K562 (cell line): ENCODE data around the gene SOWAHA. TPM values are rescaled to one million over a fixed set of nuclear protein-coding genes. Genes with fewer than 3 reads are reported as not detected.
A peak's percentile ranks its signal among the peaks of the same experiment; 100 is the strongest.

Experiments
- ATAC-seq: fragments of 200-7000 bp; cut with Tn5 transposase; 3 replicates; pipeline ENCODE4 v1.9.1; 2020; ENCODE audit warnings: moderate library complexity
- BruUV-seq: library from RNA; stranded (reverse); fragments of 400-500 nt; replicated peaks from 2 replicates; lab custom pipeline; 2021; lab: Mats Ljungman, UMichigan
- CTCF ChIA-PET: fragments of 300-600 bp; formaldehyde crosslinking; extraction: SDS; loops from one replicate; lab custom pipeline; 2021; ENCODE audit warnings: low intra/inter-chr PET ratio; lab: Yijun Ruan, JAX
- POLR2A ChIA-PET: fragments of 300-600, 350-650 bp; sonication (Branson Sonifier 250); formaldehyde crosslinking; extraction: SDS; loops from one replicate; lab custom pipeline; 2021; ENCODE audit warnings: antibody characterized with exemption, inconsistent platforms; lab: Yijun Ruan, JAX
- DNase-seq, 4 experiments: peaks; one replicate each; pipeline versions ENCODE4 v3.0.0 to v3.0.0-alpha.2; 2011 to 2018; ENCODE audit warnings: low spot score in 3 of 4, mixed read lengths in 3 of 4; ENCODE audit errors: extremely low read depth in 1 of 4
- FAIRE-seq: peaks from 2 replicates; lab custom pipeline; 2011; peaks lifted over from hg19 to GRCh38; lab: Jason Lieb, UNC
- H2AFZ ChIP-seq: 2 replicates; pipeline ENCODE4 v1.6.0; 2011; ENCODE audit warnings: low read depth, low read length, control low read depth, inconsistent platforms
- H3K27ac ChIP-seq: fragments of 200-600 bp; 3 replicates; pipeline ENCODE4 v1.8.0; 2011; ENCODE audit warnings: low read depth, mild to moderate bottlenecking, control low read depth, inconsistent platforms, low read length, moderate library complexity, mixed read lengths; ENCODE audit errors: extremely low read depth
- H3K27me3 ChIP-seq, 2 experiments: fragments of 300-600 bp in 1 of 2; 2 replicates in 1 of 2; 3 replicates in 1 of 2; pipeline versions ENCODE4 v1.6.0 to v1.8.0; 2011; ENCODE audit warnings: inconsistent platforms in 2 of 2, low read length in 2 of 2, mild to moderate bottlenecking in 1 of 2, mixed read lengths in 1 of 2, moderate library complexity in 1 of 2; ENCODE audit not compliant: control insufficient read depth in 2 of 2, insufficient read depth in 2 of 2
- H3K36me3 ChIP-seq: fragments of 300-600 bp; 3 replicates; pipeline ENCODE4 v1.8.0; 2011; ENCODE audit warnings: mild to moderate bottlenecking, low read length, inconsistent platforms; ENCODE audit not compliant: control insufficient read depth, insufficient read depth
- H3K4me1 ChIP-seq, 2 experiments: fragments of 200-600 bp in 1 of 2; replicated peaks in 1 of 2; 2 replicates in 1 of 2; 3 replicates in 1 of 2; pipeline versions ENCODE4 v1.5.1 to v1.8.0; 2011; ENCODE audit warnings: inconsistent platforms in 2 of 2, low read length in 2 of 2, mild to moderate bottlenecking in 1 of 2, mixed read lengths in 1 of 2, moderate library complexity in 1 of 2; ENCODE audit not compliant: control insufficient read depth in 2 of 2, insufficient read depth in 2 of 2
- H3K4me2 ChIP-seq: 2 replicates; pipeline ENCODE4 v1.6.1; 2011; ENCODE audit warnings: low read length, control low read depth, inconsistent platforms, mixed read lengths; ENCODE audit not compliant: insufficient read depth
- H3K4me3 ChIP-seq: fragments of 200-600 bp; sonication (generic), shearing (Covaris generic); 2 replicates; pipeline ENCODE4 v1.5.1; 2016; ENCODE audit warnings: control low read depth, inconsistent platforms
- H3K79me2 ChIP-seq: fragments of 200-600 bp; 3 replicates; pipeline ENCODE4 v1.8.0; 2011; ENCODE audit warnings: low read length, inconsistent platforms; ENCODE audit not compliant: control insufficient read depth, insufficient read depth
- H3K9ac ChIP-seq, 2 experiments: 2 replicates each; pipeline versions ENCODE4 v1.6.0 to v1.6.1; 2011; ENCODE audit warnings: low read depth in 2 of 2, low read length in 2 of 2, control low read depth in 1 of 2, inconsistent platforms in 1 of 2, mild to moderate bottlenecking in 1 of 2, mixed read lengths in 1 of 2; ENCODE audit not compliant: insufficient read depth in 1 of 2
- H3K9me1 ChIP-seq: one replicate; pipeline ENCODE4 v1.6.0; 2011; ENCODE audit warnings: inconsistent platforms, mild to moderate bottlenecking, low read length, moderate library complexity; ENCODE audit not compliant: control insufficient read depth, insufficient read depth
- H3K9me3 ChIP-seq: replicated peaks from 2 replicates; pipeline ENCODE4 v1.5.1; 2011; ENCODE audit warnings: low read depth, low read length, inconsistent platforms; ENCODE audit not compliant: control insufficient read depth, insufficient read depth
- H4K20me1 ChIP-seq: replicated peaks from 2 replicates; pipeline ENCODE4 v1.6.1; 2011; ENCODE audit warnings: low read length, inconsistent platforms, mixed read lengths; ENCODE audit not compliant: control insufficient read depth, insufficient read depth
- MCM7 ChIP-seq, 2 experiments: fragments of 450-650 bp; IDR thresholded peaks; 2 replicates each; pipeline ENCODE4 v1.6.1; 2016 to 2018
- PHF8 ChIP-seq: fragments of 200-600 bp; sonication (generic); IDR thresholded peaks from 2 replicates; pipeline ENCODE4 v1.6.1; 2012; ENCODE audit warnings: mixed run types, mild to moderate bottlenecking, inconsistent platforms, low read length, moderate library complexity, borderline replicate concordance
- SAP30 ChIP-seq: fragments of 200-600 bp; sonication (generic); IDR thresholded peaks from 2 replicates; pipeline ENCODE4 v1.6.1; 2012; ENCODE audit warnings: borderline replicate concordance, low read depth, mild to moderate bottlenecking, moderate library complexity, low read length, control low read depth, inconsistent platforms; ENCODE audit not compliant: insufficient read depth, poor library complexity, severe bottlenecking
- ZNF282 ChIP-seq: sonication (generic); formaldehyde crosslinking; IDR thresholded peaks from 2 replicates; pipeline ENCODE4 v1.8.1; 2023; ENCODE audit warnings: missing genetic modification reagents
- WGBS: fragments of 100-300 bp; shearing (Covaris generic); methylation state at CpG from one replicate; pipeline ENCODE4 v1.1.6; 2016; ENCODE audit warnings: low coverage, mixed read lengths; ENCODE audit not compliant: insufficient coverage; ENCODE audit errors: missing lambda C conversion rate; 5-methylcytosine and 5-hydroxymethylcytosine counted together
- in situ Hi-C: fragments of 300-500 bp; cut with MboI; formaldehyde crosslinking; loops from 4 replicates; pipeline ENCODE4 v1.15.0; 2018; ENCODE audit warnings: inconsistent platforms, mixed read lengths
- intact Hi-C: fragments of 100-400 bp; cut with micrococcal nuclease; formaldehyde crosslinking; loops from 2 replicates; pipeline ENCODE4 v1.14.2; 2022
- polyA plus RNA-seq, 8 experiments: library from polyadenylated mRNA; depleted of rRNA in 4 of 8; stranded (reverse) in 5 of 8; unstranded in 3 of 8; fragments of >200 nt; fragmentation: Nextera tagmentation in 2 of 8; fragmentation: Illumina TruSeq in 1 of 8; extraction: Ambion mirVana in 2 of 8; extraction: Trizol in 1 of 8; gene quantifications; 2 replicates each; pipeline versions ENCODE4 v1.2.1 to v1.2.3, GENCODE V29; 2011 to 2014; ENCODE audit warnings: inconsistent platforms in 1 of 8, missing spikeins in 1 of 8
- total RNA-seq, 7 experiments: library from RNA; depleted of rRNA in 6 of 7; stranded (reverse); fragments of >200 nt in 6 of 7; fragmentation: Illumina TruSeq in 2 of 7; extraction: Trizol in 2 of 7; gene quantifications; 2 replicates each; pipeline versions ENCODE4 v1.2.1 to v1.2.3, GENCODE V29; 2011 to 2021; ENCODE audit warnings: low replicate concordance in 1 of 7
- TF ChIP-seq, protein P1 (sequence below), 2 experiments: IDR thresholded peaks; 2 replicates each; pipeline ENCODE4 v1.6.1; 2012; ENCODE audit warnings: improper control_type of control experiment in 2 of 2, low read depth in 2 of 2, low read length in 2 of 2, borderline replicate concordance in 1 of 2
- TF ChIP-seq, protein P2 (sequence below), 2 experiments: IDR thresholded peaks; 2 replicates each; pipeline ENCODE4 v1.6.1; 2011; ENCODE audit warnings: borderline replicate concordance in 1 of 2, control low read depth in 1 of 2, low read depth in 1 of 2, low read length in 1 of 2, mild to moderate bottlenecking in 1 of 2, mixed read lengths in 1 of 2, moderate library complexity in 1 of 2; ENCODE audit not compliant: insufficient read depth in 1 of 2, insufficient read length in 1 of 2, poor library complexity in 1 of 2, severe bottlenecking in 1 of 2; ENCODE audit errors: extremely low read depth in 1 of 2

The SOWAHA gene
- total and polyA plus RNA-seq, 9 of the 15 experiments (the other 6 are each of a cell fraction or from before 2014, with no cell fraction given) = not detected

DNA sequence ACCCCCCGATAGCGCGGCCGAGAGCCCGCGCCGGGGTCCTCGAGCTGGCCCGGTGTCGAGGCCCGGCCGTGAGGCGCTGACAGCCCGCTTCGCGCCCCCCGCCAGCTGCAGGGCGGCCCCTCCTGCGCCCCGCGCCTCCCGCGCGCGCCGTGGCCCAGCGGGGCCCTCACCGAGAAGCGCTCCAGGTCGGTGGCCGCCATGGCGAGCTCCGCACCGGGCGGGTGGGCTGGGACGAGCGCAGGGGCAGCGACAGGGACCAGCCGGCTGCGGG, 36.2 kb upstream of the SOWAHA start:
- no peaks in the 10 kb centered on the region for H3K9me3 ChIP-seq
- ATAC-seq (peak; percentile 2; the same call in 2 of the 3 replicates), FAIRE-seq (no peak), DNase-seq (no peak)
- H3K9me1 ChIP-seq = no peaks in the 10 kb centered on the region
- H3K36me3 ChIP-seq = peaks cover 27% of the 10 kb centered on the region; the same call in 2 of the 3 replicates
- H3K4me1 ChIP-seq = peaks cover 54 to 55% of the 10 kb centered on the region in 2 experiments
- in situ Hi-C loops (no loop called here), intact Hi-C loops (no loop called here)
- BruUV-seq = no TSS peak
- peak overlapping the region; percentile 79 for H3K27ac ChIP-seq
- 0 out of 2 replicates have a peak, but pooled peaks have one; percentile 28 for TF ChIP-seq ZNF282
- peak; percentile 56; the same call in 1 of the 2 replicates for TF ChIP-seq PHF8
- TF ChIP-seq, protein P1, sequence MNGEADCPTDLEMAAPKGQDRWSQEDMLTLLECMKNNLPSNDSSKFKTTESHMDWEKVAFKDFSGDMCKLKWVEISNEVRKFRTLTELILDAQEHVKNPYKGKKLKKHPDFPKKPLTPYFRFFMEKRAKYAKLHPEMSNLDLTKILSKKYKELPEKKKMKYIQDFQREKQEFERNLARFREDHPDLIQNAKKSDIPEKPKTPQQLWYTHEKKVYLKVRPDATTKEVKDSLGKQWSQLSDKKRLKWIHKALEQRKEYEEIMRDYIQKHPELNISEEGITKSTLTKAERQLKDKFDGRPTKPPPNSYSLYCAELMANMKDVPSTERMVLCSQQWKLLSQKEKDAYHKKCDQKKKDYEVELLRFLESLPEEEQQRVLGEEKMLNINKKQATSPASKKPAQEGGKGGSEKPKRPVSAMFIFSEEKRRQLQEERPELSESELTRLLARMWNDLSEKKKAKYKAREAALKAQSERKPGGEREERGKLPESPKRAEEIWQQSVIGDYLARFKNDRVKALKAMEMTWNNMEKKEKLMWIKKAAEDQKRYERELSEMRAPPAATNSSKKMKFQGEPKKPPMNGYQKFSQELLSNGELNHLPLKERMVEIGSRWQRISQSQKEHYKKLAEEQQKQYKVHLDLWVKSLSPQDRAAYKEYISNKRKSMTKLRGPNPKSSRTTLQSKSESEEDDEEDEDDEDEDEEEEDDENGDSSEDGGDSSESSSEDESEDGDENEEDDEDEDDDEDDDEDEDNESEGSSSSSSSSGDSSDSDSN (IDR thresholded peaks at IDR 0.05; ENCODE audit: borderline replicate concordance in 1 of 2, low read depth in 2 of 2, low read length in 2 of 2) = 0 out of 4 replicates have a peak, but pooled peaks of 1 of the 2 experiments have one; percentile 16
- TF ChIP-seq, protein P2, sequence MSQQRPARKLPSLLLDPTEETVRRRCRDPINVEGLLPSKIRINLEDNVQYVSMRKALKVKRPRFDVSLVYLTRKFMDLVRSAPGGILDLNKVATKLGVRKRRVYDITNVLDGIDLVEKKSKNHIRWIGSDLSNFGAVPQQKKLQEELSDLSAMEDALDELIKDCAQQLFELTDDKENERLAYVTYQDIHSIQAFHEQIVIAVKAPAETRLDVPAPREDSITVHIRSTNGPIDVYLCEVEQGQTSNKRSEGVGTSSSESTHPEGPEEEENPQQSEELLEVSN (IDR thresholded peaks at IDR 0.05; ENCODE audit: borderline replicate concordance in 1 of 2, extremely low read depth in 1 of 2, insufficient read depth in 1 of 2, insufficient read length in 1 of 2, low read depth in 1 of 2, low read length in 1 of 2, poor library complexity in 1 of 2, severe bottlenecking in 1 of 2) = peak in 1 of 2 experiments; percentile 49
- no peak for TF ChIP-seq MCM7 (IDR thresholded peaks at IDR 0.05)
- TF ChIP-seq SAP30 = peak; percentile 34
- CTCF ChIA-PET = interaction anchor here (0.7 kb wide), 1 partner anchor 116 kb away, joined by 3 read pairs; no protein-coding TSS in a partner anchor
- H3K4me3 ChIP-seq = peak overlapping the region; percentile 58
- WGBS = 1% methylated on average over 14 of the region's 40 CpGs
- peak overlapping the region; percentile 47; the same call in 1 of the 2 replicates for H2AFZ ChIP-seq
- no peaks in the 10 kb centered on the region for H3K27me3 ChIP-seq
- POLR2A ChIA-PET = interaction anchor here (0.6 to 2.9 kb wide), 7 partner anchors 11 to 326 kb away, joined by 3 to 10 read pairs (median 6); no protein-coding TSS in a partner anchor
- H4K20me1 ChIP-seq = peaks cover under 1% of the 10 kb centered on the region; the same call in 1 of the 2 replicates
- H3K9ac ChIP-seq = peak overlapping the region; percentile 81 to 95
- H3K79me2 ChIP-seq = peaks cover 65% of the 10 kb centered on the region
- peak overlapping the region; percentile 88; the same call in 1 of the 2 replicates for H3K4me2 ChIP-seq
